HFF-Myc (cell line): ENCODE data around the gene SHISAL1.

Experiments
- DNase-seq: peaks from one replicate; pipeline ENCODE4 v3.0.0-alpha.2; 2011; ENCODE audit warnings: low read depth; ENCODE audit errors: extremely low read depth
- H3K4me3 ChIP-seq: replicated peaks from 2 replicates; pipeline ENCODE4 v1.5.1; 2011; ENCODE audit warnings: low read depth, mild to moderate bottlenecking, control low read depth, low read length
- CTCF ChIP-seq: IDR thresholded peaks from 2 replicates; pipeline ENCODE4 v1.5.1; 2012; ENCODE audit warnings: mild to moderate bottlenecking, low read depth, low read length, control low read depth; ENCODE audit errors: missing control alignments

Gene SHISAL1

GRCh38 chr22:44256556-44257485, 55.9 kb downstream of the SHISAL1 start:
- no peak overlapping the region for H3K4me3 ChIP-seq
- TF ChIP-seq CTCF: no peak
- no peak for DNase-seq

- no peak for TF ChIP-seq CTCF
- no peak for DNase-seq
- no peak overlapping the region for H3K4me3 ChIP-seq
Observed at GRCh38 chr22:44256085-44256484, 56.7 kb downstream of the SHISAL1 start.

GRCh38 chr22:44254811-44255210, 57.9 kb downstream of the SHISAL1 start:
- H3K4me3 ChIP-seq: no peak overlapping the region
- no peak for TF ChIP-seq CTCF
- no peak for DNase-seq

- H3K4me3 ChIP-seq: no peak overlapping the region
- DNase-seq: no peak
- no peak for TF ChIP-seq CTCF
Observed at GRCh38 chr22:44249376-44250147, 63.2 kb downstream of the SHISAL1 start.

- no peak for TF ChIP-seq CTCF
- H3K4me3 ChIP-seq: no peak overlapping the region
- no peak for DNase-seq
Observed at GRCh38 chr22:44248926-44249325, 63.8 kb downstream of the SHISAL1 start.

- H3K4me3 ChIP-seq: no peak overlapping the region
- DNase-seq: no peak
- TF ChIP-seq CTCF: no peak
Observed at GRCh38 chr22:44247923-44248892, 64.5 kb downstream of the SHISAL1 start.
